Activated CD8-positive, alpha-beta memory T cell treated with anti-CD3 and anti-CD28 coated beads, Interleukin-2, amount 50 U/mL, for 48 hours (primary cell): ENCODE measurements around the gene ZFYVE9.
A peak's percentile ranks its signal among the peaks of the same experiment; 100 is the strongest.
"Not testable (repeated sequence)": the region's sequence is repeated elsewhere in the genome, so short reads cannot be mapped to it uniquely, and the experiment has no call there.

Experiments
- DNase-seq: peaks from one replicate; pipeline ENCODE4 v3.0.0-alpha.2; 2020

ZFYVE9 gene

DNA sequence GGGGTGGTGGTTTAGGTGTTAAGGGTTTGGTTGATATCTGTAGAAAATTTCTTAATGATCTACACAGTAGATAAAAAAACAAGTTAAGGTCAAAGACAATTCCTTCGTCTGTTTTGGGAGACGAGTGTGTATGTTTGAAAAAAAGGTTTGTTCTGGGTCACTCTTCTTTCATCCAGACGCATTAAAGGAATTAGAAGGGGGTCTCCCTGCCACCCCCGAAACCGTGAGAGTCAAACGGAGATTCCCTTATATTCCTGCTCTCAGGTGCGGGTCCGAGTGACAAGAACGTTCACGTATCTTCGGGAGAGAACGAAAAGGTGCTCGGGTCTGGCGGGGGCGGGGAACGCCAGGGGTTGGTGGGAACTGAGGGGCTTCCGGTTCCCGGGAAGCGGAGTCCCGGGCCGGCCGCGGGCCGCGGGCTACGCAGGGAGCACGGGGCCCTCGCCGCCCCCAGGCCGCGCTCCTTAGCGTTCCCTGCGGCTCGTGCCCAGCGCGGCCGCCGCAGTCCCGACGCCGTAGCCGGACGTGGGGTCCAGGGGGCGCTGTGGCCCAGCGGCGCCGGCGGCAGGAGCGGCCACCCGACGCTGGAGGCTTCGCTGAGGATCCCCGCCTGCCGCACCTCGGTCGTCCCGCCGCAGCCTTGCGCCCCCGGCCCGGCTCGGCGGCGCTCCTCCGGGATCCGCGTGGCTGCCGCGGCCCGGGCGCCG is at the start of gene ZFYVE9:
Gene ZFYVE9 (plus strand): TSS at position 577 of the 707 bp plus-strand sequence. CDS start 91,118 bp downstream, outside the sequence.
- peak; percentile 86 for DNase-seq

- not testable (repeated sequence) for DNase-seq
These were observed 47.6 kb upstream of the ZFYVE9 start for GRCh38 chr1:52094300-52094699.

DNA sequence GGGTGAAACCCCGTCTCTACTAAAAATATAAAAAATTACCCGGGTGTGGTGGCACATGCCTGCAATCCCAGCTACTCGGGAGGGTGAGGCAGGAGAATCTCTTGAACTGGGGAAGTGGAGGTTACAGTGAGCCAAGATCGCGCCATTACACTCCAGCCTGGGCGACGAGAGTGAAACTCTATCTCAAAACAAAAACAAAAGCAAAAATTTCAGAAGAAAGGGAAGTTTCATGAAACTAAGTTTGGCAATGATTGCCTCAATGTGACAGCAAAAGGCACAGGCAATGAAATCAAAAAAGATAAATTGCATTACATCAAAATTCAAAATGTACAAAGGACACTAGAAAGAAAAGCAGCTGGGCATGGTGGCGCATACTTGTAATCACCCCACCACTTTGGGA is 45.7 kb upstream of the ZFYVE9 start:
- no peak for DNase-seq

- no peak for DNase-seq
These were observed 43.6 kb upstream of the ZFYVE9 start for GRCh38 chr1:52098139-52098871.

DNA sequence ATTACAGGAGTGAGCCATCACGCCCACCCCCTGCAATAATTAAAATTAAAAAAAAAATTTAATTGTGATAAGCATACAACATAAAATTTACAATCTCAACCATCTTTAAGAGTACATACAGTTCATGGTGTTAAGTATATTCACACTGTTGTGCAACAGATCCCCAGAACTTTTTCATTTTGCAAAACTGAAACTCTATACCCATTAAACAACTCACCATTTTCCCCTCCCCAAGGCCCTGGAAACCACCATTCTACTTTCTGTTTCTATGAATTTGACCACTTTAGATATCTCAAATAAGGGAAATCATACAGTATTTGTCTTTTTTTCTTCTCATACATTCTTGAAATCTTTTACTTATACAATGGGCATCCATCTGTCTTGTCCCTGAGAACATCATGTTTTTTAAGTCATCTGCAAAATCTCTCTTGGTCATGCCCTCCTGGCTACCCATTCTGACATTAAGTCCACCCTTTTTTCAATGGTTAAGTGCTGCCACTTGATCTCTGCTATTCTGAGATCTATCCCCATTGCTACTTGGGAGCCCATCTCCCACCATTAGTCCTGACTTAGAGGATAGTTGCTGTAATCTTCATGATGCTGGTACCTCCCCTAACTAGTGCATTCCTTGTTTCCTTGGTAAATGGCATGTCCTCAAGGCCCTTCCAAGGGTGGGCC is 39.4 kb upstream of the ZFYVE9 start:
- DNase-seq = no peak

GRCh38 chr1:52111492-52111891 is 30.4 kb upstream of the ZFYVE9 start:
- no peak for DNase-seq

- DNase-seq = no peak
These were observed 29.4 kb upstream of the ZFYVE9 start for GRCh38 chr1:52112489-52112888.

DNA sequence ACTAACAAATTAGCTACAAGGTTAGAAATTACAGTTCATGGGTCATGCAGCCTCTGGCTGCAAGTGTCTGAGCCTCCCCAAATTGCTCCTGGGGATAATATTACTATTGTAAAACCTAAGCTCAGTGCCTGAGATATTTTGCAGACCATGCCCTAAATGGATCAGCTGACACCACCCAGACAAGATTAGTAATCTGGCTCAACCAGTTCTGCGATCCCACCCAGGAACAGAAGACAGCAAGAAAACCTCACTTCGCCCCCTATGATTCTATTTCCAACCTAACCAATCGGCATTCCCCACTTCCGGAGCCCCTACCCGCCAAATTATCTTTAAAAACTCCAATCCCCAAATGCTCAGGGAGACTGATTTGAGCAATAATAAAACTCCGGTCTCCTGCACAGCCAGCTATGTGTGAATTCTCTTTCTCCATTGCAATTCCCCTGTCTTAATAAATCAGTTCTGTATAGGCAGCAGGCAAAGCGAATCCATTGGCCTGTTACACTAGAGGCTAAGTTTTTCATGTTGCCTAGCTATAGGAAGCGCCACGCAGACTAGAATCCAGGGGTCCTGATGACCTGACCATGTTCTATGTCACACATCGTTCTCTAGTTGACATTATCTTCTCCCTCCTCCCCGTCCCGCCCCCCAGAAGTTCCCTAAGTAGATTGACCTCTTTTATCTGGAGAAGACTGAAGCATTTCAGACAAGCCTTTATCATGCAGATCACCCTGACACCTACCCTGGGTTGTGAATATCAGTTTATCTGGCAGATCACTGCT is 22.4 kb upstream of the ZFYVE9 start:
- DNase-seq = no peak

DNA sequence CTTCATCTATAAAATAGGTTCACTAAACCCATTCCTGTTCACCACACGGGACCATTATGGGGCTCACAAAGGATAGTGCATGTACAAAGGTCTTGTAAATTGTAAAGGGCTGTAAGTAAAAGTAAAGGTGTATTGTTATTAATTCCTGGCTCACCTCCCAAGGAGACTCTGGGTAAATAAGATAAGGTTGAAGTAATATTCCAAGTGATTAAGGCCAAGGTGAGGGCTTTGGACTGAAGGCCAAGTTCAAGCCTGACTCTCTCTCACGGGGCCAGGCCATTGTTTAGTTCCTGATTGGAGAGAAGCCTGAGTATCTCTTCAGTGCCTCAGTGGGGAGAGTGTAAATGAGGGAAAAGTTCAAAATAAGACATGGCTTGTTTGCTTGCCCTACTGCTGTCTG is 19.5 kb upstream of the ZFYVE9 start:
- DNase-seq = no peak

DNA sequence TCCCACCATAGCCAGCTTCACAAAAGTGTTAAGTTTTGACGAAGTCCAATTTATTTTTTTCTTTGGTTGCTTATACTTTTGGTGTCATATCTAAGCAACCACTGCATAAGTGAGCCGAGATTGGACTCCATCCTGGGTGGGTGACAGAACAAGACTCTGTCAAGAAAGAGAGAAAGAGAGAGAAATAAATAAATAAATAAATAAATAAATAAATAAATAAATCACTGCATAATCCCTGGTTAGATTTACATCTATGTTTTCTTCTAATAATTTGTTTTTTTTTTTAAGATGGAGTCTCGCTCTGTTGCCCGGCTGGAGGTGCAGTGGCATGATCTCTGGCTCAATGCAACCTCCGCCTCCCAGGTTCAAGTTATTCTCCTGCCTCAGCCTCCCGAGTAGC is 18.3 kb upstream of the ZFYVE9 start:
- no peak for DNase-seq

- no peak for DNase-seq
These were observed 16.0 kb upstream of the ZFYVE9 start for GRCh38 chr1:52125736-52126359.

DNA sequence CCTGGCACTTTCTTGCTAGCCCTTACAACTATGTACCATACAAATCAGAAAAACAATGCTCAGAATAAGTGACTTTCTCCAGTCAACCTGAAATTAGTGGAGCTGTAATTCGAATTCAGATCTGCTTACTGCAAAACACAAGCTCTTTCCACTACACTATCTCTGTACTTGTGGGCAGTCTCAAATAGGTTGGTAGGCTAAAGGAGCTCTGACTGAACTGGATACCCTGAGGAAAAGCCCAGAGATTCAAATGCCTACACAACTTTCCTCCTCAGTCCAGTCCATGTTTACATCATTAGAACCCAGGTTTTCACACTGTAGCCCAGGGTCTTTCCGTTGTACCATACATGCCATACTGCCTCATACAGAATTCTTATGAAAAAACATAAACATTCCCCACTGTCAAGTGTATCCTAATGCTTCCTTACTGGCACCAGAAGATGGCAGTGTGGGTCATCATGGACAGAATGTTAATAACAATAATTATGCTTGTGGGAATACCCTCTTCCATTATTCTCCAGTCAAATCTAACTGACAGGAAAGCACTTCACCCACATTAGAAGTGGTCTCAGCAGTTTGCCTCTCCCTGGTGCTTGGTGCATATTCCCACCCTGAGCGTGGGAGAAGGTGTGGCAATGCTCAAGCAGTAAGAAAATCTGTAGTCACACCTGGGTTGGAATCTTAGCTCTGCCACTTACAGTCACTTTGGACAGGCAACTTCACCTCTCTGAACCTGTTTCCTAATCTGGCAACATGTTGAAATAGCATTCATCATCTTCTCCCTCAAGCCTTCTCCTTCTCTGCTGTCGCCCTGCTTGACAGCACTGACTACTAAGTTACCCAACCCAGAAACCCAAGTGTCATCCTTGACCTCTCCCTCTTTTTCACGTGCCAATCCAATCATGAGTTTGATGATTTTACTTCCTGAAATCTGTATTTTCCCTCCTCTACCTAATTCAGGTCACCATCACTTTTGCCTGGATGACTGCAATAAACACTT is 14.4 kb upstream of the ZFYVE9 start:
- no peak for DNase-seq

- DNase-seq = no peak
These were observed 1.9 kb upstream of the ZFYVE9 start for GRCh38 chr1:52139817-52140540.

GRCh38 chr1:52140633-52141512 is 1.0 kb upstream of the ZFYVE9 start:
- DNase-seq = no peak

GRCh38 chr1:52142220-52143183 is 613 bp downstream of the ZFYVE9 start:
- DNase-seq = peak; percentile 74

DNA sequence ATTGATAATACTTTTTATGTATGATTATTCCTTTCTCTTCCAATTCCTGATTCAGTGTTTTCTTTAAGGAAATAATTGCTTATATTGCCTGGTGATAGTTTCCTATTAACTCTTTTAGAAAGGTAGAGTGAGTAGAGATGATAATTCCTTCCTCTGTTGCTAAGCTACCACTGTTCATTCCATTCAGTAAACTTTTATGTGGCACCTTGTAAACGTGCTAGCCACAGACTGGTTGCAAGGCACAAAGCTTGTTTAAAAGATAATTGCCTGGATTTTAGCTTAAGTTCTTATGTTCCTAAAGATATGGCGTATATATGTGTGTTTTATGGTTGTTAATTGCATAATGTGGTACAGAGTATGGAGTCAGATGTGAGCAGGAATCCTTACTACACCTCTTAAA is 3.2 kb downstream of the ZFYVE9 start:
- no peak for DNase-seq

- not testable (repeated sequence) for DNase-seq
These were observed 8.6 kb downstream of the ZFYVE9 start for GRCh38 chr1:52150445-52150844.

DNA sequence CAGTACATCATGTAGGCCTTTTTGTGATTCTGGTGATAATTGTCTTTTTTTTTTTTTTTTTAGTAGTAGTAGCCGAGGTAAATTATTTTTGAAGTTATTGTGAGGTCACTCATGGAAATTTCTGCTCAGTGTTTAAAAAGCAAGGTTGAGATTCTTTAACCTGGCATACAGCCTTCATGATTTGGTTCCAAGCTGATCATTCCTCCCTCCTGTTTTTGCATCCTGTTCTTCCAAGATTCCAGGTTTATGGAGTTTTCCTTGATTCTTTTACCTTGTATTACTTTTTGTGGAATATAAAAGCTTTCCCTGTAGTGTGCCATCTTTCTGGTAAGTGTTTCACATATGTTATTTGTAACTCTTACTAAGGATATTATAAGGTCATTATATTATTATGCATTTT is 9.1 kb downstream of the ZFYVE9 start:
- no peak for DNase-seq
